ENCODE results near the gene OR5AC2. TPM values are rescaled to one million over a fixed set of nuclear protein-coding genes. Genes with fewer than 3 reads are reported as not detected.

The OR5AC2 gene, protein sequence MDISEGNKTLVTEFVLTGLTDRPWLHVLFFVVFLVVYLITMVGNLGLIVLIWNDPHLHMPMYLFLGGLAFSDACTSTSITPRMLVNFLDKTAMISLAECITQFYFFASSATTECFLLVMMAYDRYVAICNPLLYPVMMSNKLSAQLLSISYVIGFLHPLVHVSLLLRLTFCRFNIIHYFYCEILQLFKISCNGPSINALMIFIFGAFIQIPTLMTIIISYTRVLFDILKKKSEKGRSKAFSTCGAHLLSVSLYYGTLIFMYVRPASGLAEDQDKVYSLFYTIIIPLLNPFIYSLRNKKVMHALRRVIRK
- not detected for total RNA-seq

DNA sequence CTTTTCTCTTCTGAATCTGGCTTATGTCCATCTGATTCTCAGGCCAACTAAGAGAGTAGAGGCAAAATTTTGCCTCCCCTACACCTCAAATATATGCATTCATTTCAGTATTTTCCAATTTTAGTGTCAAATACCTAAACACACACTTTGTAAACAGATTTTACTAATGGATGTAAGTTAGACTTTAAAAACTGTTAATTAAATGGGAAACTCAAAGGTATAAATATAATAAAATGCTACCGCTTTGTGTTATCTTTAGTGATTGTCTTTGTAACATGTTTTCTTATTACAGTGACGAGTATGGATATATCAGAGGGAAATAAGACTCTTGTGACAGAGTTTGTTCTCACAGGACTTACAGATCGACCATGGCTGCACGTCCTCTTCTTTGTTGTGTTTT, at the start of gene OR5AC2:
Gene OR5AC2 (plus strand): TSS at position 301 of the 400 bp plus-strand sequence. CDS start 0 bp downstream, at position 301.
- TF ChIP-seq, protein P1, sequence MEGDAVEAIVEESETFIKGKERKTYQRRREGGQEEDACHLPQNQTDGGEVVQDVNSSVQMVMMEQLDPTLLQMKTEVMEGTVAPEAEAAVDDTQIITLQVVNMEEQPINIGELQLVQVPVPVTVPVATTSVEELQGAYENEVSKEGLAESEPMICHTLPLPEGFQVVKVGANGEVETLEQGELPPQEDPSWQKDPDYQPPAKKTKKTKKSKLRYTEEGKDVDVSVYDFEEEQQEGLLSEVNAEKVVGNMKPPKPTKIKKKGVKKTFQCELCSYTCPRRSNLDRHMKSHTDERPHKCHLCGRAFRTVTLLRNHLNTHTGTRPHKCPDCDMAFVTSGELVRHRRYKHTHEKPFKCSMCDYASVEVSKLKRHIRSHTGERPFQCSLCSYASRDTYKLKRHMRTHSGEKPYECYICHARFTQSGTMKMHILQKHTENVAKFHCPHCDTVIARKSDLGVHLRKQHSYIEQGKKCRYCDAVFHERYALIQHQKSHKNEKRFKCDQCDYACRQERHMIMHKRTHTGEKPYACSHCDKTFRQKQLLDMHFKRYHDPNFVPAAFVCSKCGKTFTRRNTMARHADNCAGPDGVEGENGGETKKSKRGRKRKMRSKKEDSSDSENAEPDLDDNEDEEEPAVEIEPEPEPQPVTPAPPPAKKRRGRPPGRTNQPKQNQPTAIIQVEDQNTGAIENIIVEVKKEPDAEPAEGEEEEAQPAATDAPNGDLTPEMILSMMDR (IDR thresholded peaks at IDR 0.05; ENCODE audit: low read depth) = no peak

DNA sequence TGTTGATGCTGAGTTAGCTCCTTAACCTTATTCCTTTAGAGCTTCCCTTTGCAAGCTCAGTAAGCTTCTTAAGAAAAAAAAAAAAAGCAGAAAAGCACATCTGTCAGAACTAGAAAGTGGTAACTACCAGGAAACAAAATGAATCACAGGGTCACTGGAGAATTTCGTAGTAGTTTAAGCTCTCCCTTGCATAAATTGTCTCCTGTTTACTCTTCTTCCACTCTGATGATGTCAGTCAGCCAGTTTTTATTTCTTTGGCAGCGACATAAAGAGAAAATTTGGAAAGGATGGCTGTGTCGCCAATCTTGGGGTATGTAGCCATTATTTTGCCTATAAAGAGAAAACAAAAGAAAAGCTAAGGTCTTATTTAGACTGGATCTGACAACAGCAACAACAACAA, 48.7 kb upstream of the OR5AC2 start:
- TF ChIP-seq, protein P1 (IDR thresholded peaks at IDR 0.05; ENCODE audit: low read depth) = no peak

DNA sequence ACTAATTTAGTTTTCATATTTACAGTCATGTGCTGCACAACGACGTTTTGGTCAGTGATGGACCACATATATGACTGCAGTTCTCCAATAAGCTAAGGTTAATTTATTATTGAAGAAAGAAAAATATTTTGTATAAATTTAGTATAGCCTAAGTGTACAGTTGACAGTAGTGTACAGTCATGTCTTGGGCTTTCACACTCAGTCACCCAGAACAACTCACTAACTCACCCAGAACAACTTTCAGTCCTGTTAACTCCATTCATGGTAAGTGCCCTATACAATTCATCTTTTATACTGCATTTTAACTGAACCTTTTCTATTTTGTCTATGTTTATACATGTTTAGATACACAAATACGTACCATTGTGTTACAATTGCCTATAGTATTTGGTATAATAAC, 48.1 kb upstream of the OR5AC2 start:
- TF ChIP-seq, protein P1 (IDR thresholded peaks at IDR 0.05; ENCODE audit: low read depth) = no peak

DNA sequence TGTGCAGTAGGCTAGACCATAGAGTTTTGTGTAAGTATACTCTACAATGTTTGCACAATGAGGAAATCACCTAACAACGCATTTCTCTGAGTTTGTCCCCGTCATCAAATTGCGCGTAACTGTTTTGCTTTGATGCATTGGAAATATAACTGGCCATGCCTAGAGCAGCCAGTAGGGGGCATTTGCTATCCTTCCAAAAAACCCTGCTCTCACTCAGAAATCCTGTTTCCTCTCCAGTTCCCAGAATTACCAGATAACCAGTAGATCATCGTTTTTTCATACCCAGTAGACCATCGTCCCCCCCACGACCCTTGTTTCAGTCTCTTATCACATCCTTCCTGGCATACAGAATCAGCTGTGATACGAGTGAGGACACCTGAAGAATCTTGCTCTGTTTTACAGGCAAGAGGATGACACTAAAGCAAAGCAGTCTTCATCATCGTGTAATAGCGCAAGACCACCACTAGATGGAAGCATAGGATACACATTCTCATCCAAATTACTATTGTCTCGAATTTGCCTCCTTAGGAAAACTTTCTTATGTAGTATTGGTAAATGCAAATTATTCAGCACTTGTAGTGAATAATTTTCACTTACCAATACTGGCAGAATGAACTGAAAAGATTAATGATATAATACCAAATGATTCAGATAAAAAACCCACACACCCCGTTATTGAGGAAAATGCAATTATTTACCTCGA, 47.5 kb upstream of the OR5AC2 start:
- TF ChIP-seq, protein P1 (IDR thresholded peaks at IDR 0.05; ENCODE audit: low read depth) = no peak

DNA sequence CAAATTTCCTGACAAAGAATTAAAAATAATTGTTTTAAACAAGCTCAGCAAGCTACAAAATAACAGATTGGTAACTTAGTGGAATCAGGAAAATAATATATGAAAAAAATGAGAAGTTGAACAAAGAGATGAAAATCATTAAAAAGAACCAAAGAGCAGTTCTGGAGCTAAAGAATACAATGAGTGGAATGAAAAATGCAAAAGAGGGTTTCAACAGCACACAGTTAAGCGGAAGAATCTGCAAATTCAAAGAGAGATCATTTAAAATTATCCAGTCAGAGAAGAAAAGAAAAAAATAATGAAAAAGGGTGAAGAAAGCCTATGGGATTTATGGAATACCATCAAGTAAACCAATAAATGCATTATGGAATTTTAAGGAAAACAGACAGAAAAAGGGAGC, 45.6 kb upstream of the OR5AC2 start:
- TF ChIP-seq, protein P1 (IDR thresholded peaks at IDR 0.05; ENCODE audit: low read depth) = no peak

DNA sequence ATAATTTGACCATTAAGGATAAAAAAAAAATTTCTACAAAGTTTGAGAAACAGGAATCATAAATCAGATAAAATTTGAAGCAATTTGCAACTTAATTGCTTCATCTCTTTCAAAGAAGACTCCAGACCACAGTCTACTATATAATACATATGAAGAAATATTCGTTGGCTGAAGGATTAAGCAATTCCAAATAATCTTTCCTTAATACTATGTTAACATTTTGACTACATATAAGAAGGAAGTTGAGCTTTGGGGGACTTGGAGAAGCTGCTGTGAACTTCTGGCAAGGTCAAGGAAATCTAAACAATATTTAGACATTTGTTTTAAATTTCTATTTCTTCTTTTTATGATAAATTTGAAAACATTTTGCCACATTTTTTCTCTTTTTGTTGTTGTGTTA, 38.4 kb upstream of the OR5AC2 start:
- TF ChIP-seq, protein P1 (IDR thresholded peaks at IDR 0.05; ENCODE audit: low read depth) = no peak

DNA sequence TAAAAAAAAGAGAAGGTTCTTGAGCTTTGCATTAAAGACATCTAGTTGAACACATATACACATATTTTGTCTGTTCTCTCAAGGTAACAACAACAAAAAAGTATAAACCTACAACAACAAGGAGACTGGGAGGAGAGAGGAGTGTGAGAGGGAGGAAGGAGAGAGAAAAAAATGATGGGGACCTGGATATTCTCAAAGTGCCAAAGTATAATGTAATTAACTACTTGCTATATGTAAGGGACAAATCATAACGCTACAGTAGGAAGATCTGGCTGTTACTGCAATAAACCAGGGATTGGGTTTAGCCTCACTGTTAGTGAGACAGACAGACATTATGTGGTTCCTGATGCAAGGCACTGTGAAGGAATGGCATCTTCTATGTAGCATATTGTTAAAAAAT, 37.7 kb upstream of the OR5AC2 start:
- TF ChIP-seq, protein P1 (IDR thresholded peaks at IDR 0.05; ENCODE audit: low read depth) = no peak
